HG02970 (cell line): ENCODE results near the gene LGALS3BP.

Experiments
- ATAC-seq: cut with Tn5 transposase; IDR thresholded peaks from one replicate; pipeline ENCODE4 v1.9.1; 2021; ENCODE audit warnings: mild to moderate bottlenecking, moderate library complexity, moderate number of reproducible peaks; ENCODE audit not compliant: unreplicated experiment, low FRiP score

Gene LGALS3BP

GRCh38 chr17:78922816-78923498 lies 56.8 kb downstream of the LGALS3BP start:
- ATAC-seq, result no peak

GRCh38 chr17:78921437-78921971 lies 58.2 kb downstream of the LGALS3BP start:
- no peak for ATAC-seq
